Keratinocyte (primary cell): ENCODE results near the gene XK. TPM values are rescaled to one million over a fixed set of nuclear protein-coding genes. Genes with fewer than 3 reads are reported as not detected.

ENCODE experiments used
- DNase-seq: peaks from one replicate; pipeline ENCODE4 v3.0.0-alpha.2; 2011; ENCODE audit warnings: low read depth, missing footprints, low spot score
- FAIRE-seq: peaks from 2 replicates; lab custom pipeline; 2011; peaks lifted over from hg19 to GRCh38; lab: Jason Lieb, UNC
- H2AFZ ChIP-seq: 2 replicates; pipeline ENCODE4 v1.6.0; 2012; ENCODE audit warnings: low read length, control low read depth, inconsistent platforms; ENCODE audit not compliant: control insufficient read depth
- H3K27ac ChIP-seq: 2 replicates; pipeline ENCODE4 v1.5.1; 2011; ENCODE audit warnings: low read length; ENCODE audit not compliant: control insufficient read depth, insufficient read depth
- H3K27me3 ChIP-seq: 3 replicates; pipeline ENCODE4 v1.6.0; 2011; ENCODE audit warnings: low read length; ENCODE audit not compliant: control insufficient read depth, insufficient read depth; ENCODE audit errors: extremely low read depth
- H3K36me3 ChIP-seq, 2 experiments: 2 replicates in 1 of 2; 3 replicates in 1 of 2; pipeline ENCODE4 v1.5.1; 2011; ENCODE audit warnings: low read length in 2 of 2, mild to moderate bottlenecking in 1 of 2; ENCODE audit not compliant: control insufficient read depth in 2 of 2, insufficient read depth in 2 of 2; ENCODE audit errors: extremely low read depth in 1 of 2
- H3K4me1 ChIP-seq: 3 replicates; pipeline ENCODE4 v1.5.1; 2011; ENCODE audit warnings: low read length; ENCODE audit not compliant: control insufficient read depth, insufficient read depth; ENCODE audit errors: extremely low read depth
- H3K4me2 ChIP-seq: 3 replicates; pipeline ENCODE4 v1.6.0; 2011; ENCODE audit warnings: low read depth, low read length; ENCODE audit not compliant: control insufficient read depth, insufficient read depth; ENCODE audit errors: extremely low read depth
- H3K4me3 ChIP-seq, 3 experiments: fragments of 200-600 bp in 1 of 3; sonication (generic) in 1 of 3; 2 replicates in 2 of 3; 3 replicates in 1 of 3; pipeline ENCODE4 v1.5.1; 2011 to 2016; ENCODE audit warnings: low read length in 3 of 3, mild to moderate bottlenecking in 3 of 3, control low read depth in 2 of 3, inconsistent platforms in 1 of 3, low read depth in 1 of 3, mixed read lengths in 1 of 3, mixed run types in 1 of 3, moderate library complexity in 1 of 3; ENCODE audit not compliant: control insufficient read depth in 2 of 3, insufficient read depth in 2 of 3; ENCODE audit errors: extremely low read depth in 1 of 3
- H3K79me2 ChIP-seq: 2 replicates; pipeline ENCODE4 v1.6.0; 2012; ENCODE audit warnings: low read length; ENCODE audit not compliant: control insufficient read depth, insufficient read depth
- H3K9ac ChIP-seq: 3 replicates; pipeline ENCODE4 v1.6.0; 2011; ENCODE audit warnings: low read length; ENCODE audit not compliant: control insufficient read depth, insufficient read depth; ENCODE audit errors: extremely low read depth
- H3K9me1 ChIP-seq: 3 replicates; pipeline ENCODE4 v1.6.0; 2011; ENCODE audit warnings: low read length; ENCODE audit not compliant: control insufficient read depth, insufficient read depth; ENCODE audit errors: extremely low read depth
- H3K9me3 ChIP-seq: 2 replicates; pipeline ENCODE4 v1.5.1; 2012; ENCODE audit warnings: low read depth, low read length; ENCODE audit not compliant: control insufficient read depth
- H4K20me1 ChIP-seq: 3 replicates; pipeline ENCODE4 v1.6.0; 2011; ENCODE audit warnings: low read length; ENCODE audit not compliant: control insufficient read depth, insufficient read depth; ENCODE audit errors: extremely low read depth
- CTCF ChIP-seq, 3 experiments: IDR thresholded peaks in 1 of 3; conservative IDR thresholded peaks in 1 of 3; optimal IDR thresholded peaks in 1 of 3; 2 replicates in 2 of 3; 3 replicates in 1 of 3; pipeline versions ENCODE3 to v1.5.1; 2011; ENCODE audit warnings: low read length in 3 of 3, mild to moderate bottlenecking in 3 of 3, moderate library complexity in 2 of 3, control low read depth in 1 of 3, inconsistent platforms in 1 of 3; ENCODE audit not compliant: insufficient read depth in 2 of 3; ENCODE audit errors: extremely low read depth in 1 of 3
- EZH2 ChIP-seq: IDR thresholded peaks from one replicate; pipeline ENCODE4 v1.6.1; 2012; ENCODE audit warnings: inconsistent platforms, mild to moderate bottlenecking, low read length, moderate library complexity
- dilution Hi-C: fragments of 300-500 bp; cut with MboI; formaldehyde crosslinking; loops from one replicate; pipeline ENCODE4 v1.7.0; 2020; ENCODE audit warnings: low sequenced_read_pairs; ENCODE audit not compliant: extremely low pct_ligation_motif_present
- polyA plus RNA-seq, 5 experiments: library from polyadenylated mRNA; depleted of rRNA in 3 of 5; stranded (reverse) in 3 of 5; stranded (forward) in 1 of 5; unstranded in 1 of 5; fragments of >200 nt; gene quantifications; 1 replicate in 1 of 5; 2 replicates in 3 of 5; 3 replicates in 1 of 5; pipeline versions ENCODE4 v1.2.1 to v1.2.3, GENCODE V29; 2011 to 2012; ENCODE audit warnings: missing spikeins in 2 of 5, low read depth in 1 of 5, low replicate concordance in 1 of 5

XK gene
- polyA plus RNA-seq, 1 donor (not counting 4 experiments of a cell fraction or from before 2014, with no cell fraction given), result 0.17 TPM

GRCh38 chrX:37781081-37781480 is 95.5 kb downstream of the XK start:
- no peak overlapping the region for H3K4me3 ChIP-seq
- FAIRE-seq, result no peak
- TF ChIP-seq EZH2 (no peak), CTCF (optimal IDR thresholded peaks at IDR 0.05 in 1 of 3, IDR thresholded peaks at IDR 0.05 in 1 of 3, conservative IDR thresholded peaks at IDR 0.05 in 1 of 3; ENCODE audit: extremely low read depth in 1 of 3, insufficient read depth in 2 of 3, low read length in 3 of 3) (no peak)

More at GRCh38 chrX:37781081-37781480, 95.5 kb downstream of the XK start:
- Histone ChIP-seq H3K9ac (no peak overlapping the region), H3K4me2 (no peak overlapping the region), H3K9me1 (no peaks in the 10 kb centered on the region), H3K27ac (no peak overlapping the region), H3K9me3 (no peaks in the 10 kb centered on the region), H4K20me1 (no peaks in the 10 kb centered on the region), H3K36me3 (no peaks in the 10 kb centered on the region), H3K27me3 (no peaks in the 10 kb centered on the region), H2AFZ (no peak overlapping the region), H3K79me2 (no peaks in the 10 kb centered on the region), H3K4me1 (no peaks in the 10 kb centered on the region)
- dilution Hi-C loops, result no loop called here
- DNase-seq, result no peak

Other genes starting within 250 kb of the XK start
- 0.46 to 0.97 TPM (median 0.88 TPM) in 3 replicates for gene LANCL3, start 114.1 kb upstream of the XK start, polyA plus RNA-seq
- gene CYBB, start 94.3 kb downstream of the XK start, polyA plus RNA-seq, result 0.03 TPM in 2 of 3 replicates, not detected in the other
- 25.9 to 37.3 TPM (median 30.4 TPM) in 3 replicates for gene DYNLT3, start 161.8 kb downstream of the XK start, polyA plus RNA-seq